HK-2 (cell line): ENCODE results near the gene DIP2C.
"Not testable (repeated sequence)": the region's sequence is repeated elsewhere in the genome, so short reads cannot be mapped to it uniquely, and the experiment has no call there.

Experiments
- DNase-seq: peaks from one replicate; pipeline ENCODE4 v3.0.0-alpha.2; 2018; ENCODE audit not compliant: unreplicated experiment

Gene DIP2C

GRCh38 chr10:373526-374309, 315.8 kb downstream of the DIP2C start:
- peak; percentile 5 for DNase-seq

GRCh38 chr10:373015-373414, 316.5 kb downstream of the DIP2C start:
- DNase-seq, result no peak

GRCh38 chr10:372566-372965, 316.9 kb downstream of the DIP2C start:
- DNase-seq, result no peak

- DNase-seq, result no peak
Observed at GRCh38 chr10:371515-371914, 318.0 kb downstream of the DIP2C start.

- no peak for DNase-seq
Observed at GRCh38 chr10:370449-370825, 319.0 kb downstream of the DIP2C start.

GRCh38 chr10:369684-370448, 319.6 kb downstream of the DIP2C start:
- no peak for DNase-seq

GRCh38 chr10:369221-369683, 320.2 kb downstream of the DIP2C start:
- DNase-seq, result no peak

GRCh38 chr10:368579-369220, 320.8 kb downstream of the DIP2C start:
- DNase-seq, result no peak

- not testable (repeated sequence) for DNase-seq
Observed at GRCh38 chr10:368107-368506, 321.4 kb downstream of the DIP2C start.

- DNase-seq, result no peak
Observed at GRCh38 chr10:367636-368035, 321.8 kb downstream of the DIP2C start.

- no peak for DNase-seq
Observed at GRCh38 chr10:366186-366585, 323.3 kb downstream of the DIP2C start.

- DNase-seq, result no peak
Observed at GRCh38 chr10:364267-364775, 325.1 kb downstream of the DIP2C start.

- DNase-seq, result no peak
Observed at GRCh38 chr10:363152-363551, 326.3 kb downstream of the DIP2C start.

- DNase-seq, result no peak
Observed at GRCh38 chr10:361203-362081, 328.0 kb downstream of the DIP2C start.

- DNase-seq, result no peak
Observed at GRCh38 chr10:360653-361052, 328.8 kb downstream of the DIP2C start.

GRCh38 chr10:359762-360161, 329.7 kb downstream of the DIP2C start:
- DNase-seq, result no peak

- DNase-seq, result no peak
Observed at GRCh38 chr10:359093-359492, 330.4 kb downstream of the DIP2C start.

- no peak for DNase-seq
Observed at GRCh38 chr10:357201-357950, 332.1 kb downstream of the DIP2C start.

- DNase-seq, result no peak
Observed at GRCh38 chr10:356452-356851, 333.0 kb downstream of the DIP2C start.

- DNase-seq, result no peak
Observed at GRCh38 chr10:354901-355617, 334.4 kb downstream of the DIP2C start.
